ENCODE measurements around the gene ASXL1. TPM values are rescaled to one million over a fixed set of nuclear protein-coding genes. Genes with fewer than 3 reads are reported as not detected.

The ASXL1 gene
- polyA plus RNA-seq, 1 donor (not counting 4 experiments of a cell fraction or from before 2014, with no cell fraction given), result 20.0 TPM

GRCh38 chr20:32470025-32470861, 112.1 kb downstream of the ASXL1 start:
- no peaks in the 10 kb centered on the region for H4K20me1 ChIP-seq (ENCODE audit: control insufficient read depth, extremely low read depth, insufficient read depth, low read length)
- no peak overlapping the region for H3K4me2 ChIP-seq (ENCODE audit: control insufficient read depth, extremely low read depth, insufficient read depth, low read depth, low read length)
- FAIRE-seq, result no peak
- TF ChIP-seq EZH2 (IDR thresholded peaks at IDR 0.05; ENCODE audit: low read length) (no peak), CTCF (optimal IDR thresholded peaks at IDR 0.05 in 1 of 3, IDR thresholded peaks at IDR 0.05 in 1 of 3, conservative IDR thresholded peaks at IDR 0.05 in 1 of 3; ENCODE audit: extremely low read depth in 1 of 3, insufficient read depth in 2 of 3, low read length in 3 of 3) (peak; percentile 28 to 40 (median 39))
- H3K4me1 ChIP-seq (ENCODE audit: control insufficient read depth, extremely low read depth, insufficient read depth, low read length), result peaks cover 3% of the 10 kb centered on the region
- H3K9ac ChIP-seq (ENCODE audit: control insufficient read depth, extremely low read depth, insufficient read depth, low read length), result no peak overlapping the region
- H2AFZ ChIP-seq (ENCODE audit: control insufficient read depth, low read length), result no peak overlapping the region
- H3K9me1 ChIP-seq (ENCODE audit: control insufficient read depth, extremely low read depth, insufficient read depth, low read length), result no peaks in the 10 kb centered on the region
- DNase-seq (ENCODE audit: low read depth, low spot score), result no peak
- H3K27ac ChIP-seq (ENCODE audit: control insufficient read depth, insufficient read depth, low read length), result no peak overlapping the region
- H3K9me3 ChIP-seq (ENCODE audit: control insufficient read depth, low read depth, low read length), result no peaks in the 10 kb centered on the region
- dilution Hi-C loops (cut with MboI; ENCODE audit: extremely low pct_ligation_motif_present, low sequenced_read_pairs), result no loop called here
- peaks cover 5% of the 10 kb centered on the region for H3K27me3 ChIP-seq (ENCODE audit: control insufficient read depth, extremely low read depth, insufficient read depth, low read length)
- H3K79me2 ChIP-seq (ENCODE audit: control insufficient read depth, insufficient read depth, low read length), result no peaks in the 10 kb centered on the region
- H3K36me3 ChIP-seq (ENCODE audit: control insufficient read depth in 2 of 2, extremely low read depth in 1 of 2, insufficient read depth in 2 of 2, low read length in 2 of 2), result no peaks in the 10 kb centered on the region
- H3K4me3 ChIP-seq (ENCODE audit: control insufficient read depth in 2 of 3, extremely low read depth in 1 of 3, insufficient read depth in 2 of 3, low read depth in 1 of 3, low read length in 3 of 3), result no peak overlapping the region

- no peak for TF ChIP-seq EZH2 (IDR thresholded peaks at IDR 0.05; ENCODE audit: low read length)
- TF ChIP-seq CTCF (optimal IDR thresholded peaks at IDR 0.05 in 1 of 3, IDR thresholded peaks at IDR 0.05 in 1 of 3, conservative IDR thresholded peaks at IDR 0.05 in 1 of 3; ENCODE audit: extremely low read depth in 1 of 3, insufficient read depth in 2 of 3, low read length in 3 of 3), result no peak
- no peak for DNase-seq (ENCODE audit: low read depth, low spot score)
- Histone ChIP-seq H3K27me3 (ENCODE audit: control insufficient read depth, extremely low read depth, insufficient read depth, low read length) (peaks cover 5% of the 10 kb centered on the region), H3K4me3 (ENCODE audit: control insufficient read depth in 2 of 3, extremely low read depth in 1 of 3, insufficient read depth in 2 of 3, low read depth in 1 of 3, low read length in 3 of 3) (no peak overlapping the region), H3K4me2 (ENCODE audit: control insufficient read depth, extremely low read depth, insufficient read depth, low read depth, low read length) (no peak overlapping the region), H3K79me2 (ENCODE audit: control insufficient read depth, insufficient read depth, low read length) (no peaks in the 10 kb centered on the region), H4K20me1 (ENCODE audit: control insufficient read depth, extremely low read depth, insufficient read depth, low read length) (no peaks in the 10 kb centered on the region), H3K4me1 (ENCODE audit: control insufficient read depth, extremely low read depth, insufficient read depth, low read length) (peaks cover 7% of the 10 kb centered on the region), H3K36me3 (ENCODE audit: control insufficient read depth in 2 of 2, extremely low read depth in 1 of 2, insufficient read depth in 2 of 2, low read length in 2 of 2) (no peaks in the 10 kb centered on the region), H3K27ac (ENCODE audit: control insufficient read depth, insufficient read depth, low read length) (no peak overlapping the region), H3K9me3 (ENCODE audit: control insufficient read depth, low read depth, low read length) (no peaks in the 10 kb centered on the region), H3K9me1 (ENCODE audit: control insufficient read depth, extremely low read depth, insufficient read depth, low read length) (no peaks in the 10 kb centered on the region), H3K9ac (ENCODE audit: control insufficient read depth, extremely low read depth, insufficient read depth, low read length) (no peak overlapping the region), H2AFZ (ENCODE audit: control insufficient read depth, low read length) (no peak overlapping the region)
- dilution Hi-C loops (cut with MboI; ENCODE audit: extremely low pct_ligation_motif_present, low sequenced_read_pairs), result no loop called here
- FAIRE-seq, result no peak
Measured at GRCh38 chr20:32470940-32471339, 112.8 kb downstream of the ASXL1 start.

Data from keratinocyte (primary cell).